HepG2 (cell line): ENCODE data around the gene TF. TPM values are rescaled to one million over a fixed set of nuclear protein-coding genes. Genes with fewer than 3 reads are reported as not detected.

Experiments used
- ATAC-seq: fragments of 200-7000 bp; cut with Tn5 transposase; 3 replicates; pipeline ENCODE4 v1.9.1; 2020; ENCODE audit warnings: mild to moderate bottlenecking, moderate library complexity
- BruUV-seq: library from RNA; stranded (reverse); fragments of 400-500 nt; replicated peaks from 2 replicates; lab custom pipeline; 2021; lab: Mats Ljungman, UMichigan
- CTCF ChIA-PET: fragments of 300-600 bp; formaldehyde crosslinking; extraction: SDS; loops from one replicate; lab custom pipeline; 2021; ENCODE audit warnings: low total read pairs, inconsistent platforms, low intra/inter-chr PET ratio; lab: Yijun Ruan, JAX
- POLR2A ChIA-PET: fragments of 350-600 bp; sonication (Branson Sonifier 250); formaldehyde crosslinking; loops from one replicate; lab custom pipeline; 2020; ENCODE audit warnings: antibody characterized with exemption, inconsistent platforms; lab: Yijun Ruan, JAX
- DNase-seq: peaks from one replicate; pipeline ENCODE4 v3.0.0-alpha.2; 2015; ENCODE audit warnings: low spot score
- FAIRE-seq: peaks from 3 replicates; lab custom pipeline; 2011; peaks lifted over from hg19 to GRCh38; lab: Jason Lieb, UNC
- H2AFZ ChIP-seq: one replicate; pipeline ENCODE4 v1.6.1; 2011; ENCODE audit warnings: low read length, inconsistent platforms
- H3K27ac ChIP-seq: fragments of 300-600 bp; 3 replicates; pipeline ENCODE4 v1.8.0; 2011; ENCODE audit warnings: mixed run types, mild to moderate bottlenecking, mixed read lengths, low read length, inconsistent platforms; ENCODE audit not compliant: insufficient read depth; ENCODE audit errors: extremely low read length
- H3K27me3 ChIP-seq, 2 experiments: fragments of 200-600 bp in 1 of 2; 2 replicates in 1 of 2; 3 replicates in 1 of 2; pipeline versions ENCODE4 v1.6.0 to v1.8.0; 2011; ENCODE audit warnings: low read length in 2 of 2, mild to moderate bottlenecking in 2 of 2, moderate library complexity in 2 of 2, inconsistent platforms in 1 of 2; ENCODE audit not compliant: insufficient read depth in 2 of 2, control insufficient read depth in 1 of 2
- H3K36me3 ChIP-seq, 2 experiments: fragments of 200-600 bp in 1 of 2; replicated peaks in 1 of 2; 2 replicates in 1 of 2; 3 replicates in 1 of 2; pipeline versions ENCODE4 v1.5.1 to v1.8.0; 2011; ENCODE audit warnings: low read length in 2 of 2, inconsistent platforms in 1 of 2; ENCODE audit not compliant: insufficient read depth in 2 of 2, control insufficient read depth in 1 of 2
- H3K4me1 ChIP-seq: 2 replicates; pipeline ENCODE4 v1.5.1; 2012; ENCODE audit warnings: low read length, inconsistent platforms; ENCODE audit not compliant: insufficient read depth
- H3K4me2 ChIP-seq: 2 replicates; pipeline ENCODE4 v1.6.0; 2011; ENCODE audit warnings: low read depth, low read length, inconsistent platforms
- H3K4me3 ChIP-seq, 3 experiments: fragments of 200-600 bp in 1 of 3; sonication (generic), shearing (Covaris generic) in 1 of 3; replicated peaks in 1 of 3; 2 replicates each; pipeline ENCODE4 v1.5.1; 2011 to 2016; ENCODE audit warnings: low read length in 3 of 3, inconsistent platforms in 2 of 3, low read depth in 2 of 3, mild to moderate bottlenecking in 2 of 3, control low read depth in 1 of 3, mixed read lengths in 1 of 3; ENCODE audit not compliant: insufficient read depth in 1 of 3
- H3K79me2 ChIP-seq: one replicate; pipeline ENCODE4 v1.6.1; 2011; ENCODE audit warnings: low read length, inconsistent platforms; ENCODE audit not compliant: insufficient read depth
- H3K9ac ChIP-seq: 2 replicates; pipeline ENCODE4 v1.6.0; 2011; ENCODE audit warnings: mild to moderate bottlenecking, low read depth, low read length, inconsistent platforms; ENCODE audit not compliant: insufficient read depth
- H3K9me3 ChIP-seq: 2 replicates; pipeline ENCODE4 v1.5.1; 2012; ENCODE audit warnings: mild to moderate bottlenecking, low read length
- H4K20me1 ChIP-seq: 2 replicates; pipeline ENCODE4 v1.6.0; 2011; ENCODE audit warnings: inconsistent platforms, mild to moderate bottlenecking, low read length, moderate library complexity; ENCODE audit not compliant: insufficient read depth
- BCLAF1 ChIP-seq: fragments of 450-650 bp; IDR thresholded peaks from 2 replicates; pipeline ENCODE4 v1.6.1; 2017; ENCODE audit warnings: mild to moderate bottlenecking
- FOXA3 ChIP-seq: IDR thresholded peaks from 2 replicates; pipeline ENCODE4 v1.6.1; 2016; ENCODE audit warnings: missing genetic modification reagents, missing compliant biosample characterization
- MEF2D ChIP-seq: sonication (generic); formaldehyde crosslinking; IDR thresholded peaks from 2 replicates; pipeline ENCODE4 v1.5.1; 2020; ENCODE audit warnings: mild to moderate bottlenecking, missing genetic modification reagents
- MIER2 ChIP-seq: IDR thresholded peaks from 2 replicates; pipeline ENCODE4 v1.6.1; 2016; ENCODE audit warnings: missing biosample characterization, missing genetic modification reagents
- MLX ChIP-seq: IDR thresholded peaks from 2 replicates; pipeline ENCODE4 v1.6.1; 2016
- RAD51 ChIP-seq: fragments of 450-650 bp; IDR thresholded peaks from 2 replicates; pipeline ENCODE4 v1.6.1; 2016; ENCODE audit warnings: borderline replicate concordance
- RBM39 ChIP-seq: fragments of 200-400 bp; formaldehyde crosslinking; IDR thresholded peaks from one replicate; pipeline ENCODE4 v1.6.1; 2018; ENCODE audit warnings: antibody characterized with exemption, mild to moderate bottlenecking, low read depth, low read length; ENCODE audit not compliant: poor library complexity, severe bottlenecking
- TIGD3 ChIP-seq: sonication (generic); formaldehyde crosslinking; IDR thresholded peaks from 2 replicates; pipeline ENCODE4 v1.5.1; 2020; ENCODE audit warnings: mild to moderate bottlenecking, missing genetic modification reagents, borderline replicate concordance
- ZBTB33 ChIP-seq: sonication (generic); formaldehyde crosslinking; IDR thresholded peaks from 2 replicates; pipeline ENCODE4 v1.4.0; 2020; ENCODE audit warnings: missing genetic modification reagents
- ZBTB38 ChIP-seq: sonication (generic); formaldehyde crosslinking; IDR thresholded peaks from 2 replicates; pipeline ENCODE4 v1.5.1; 2020; ENCODE audit warnings: mild to moderate bottlenecking, missing genetic modification reagents
- ZFP82 ChIP-seq: sonication (generic); formaldehyde crosslinking; IDR thresholded peaks from 2 replicates; pipeline ENCODE4 v1.5.1; 2020; ENCODE audit warnings: mild to moderate bottlenecking, missing genetic modification reagents, borderline replicate concordance
- ZHX1 ChIP-seq: sonication (generic); formaldehyde crosslinking; IDR thresholded peaks from 2 replicates; pipeline ENCODE4 v1.8.1; 2022; ENCODE audit warnings: low read depth, mild to moderate bottlenecking, missing genetic modification reagents
- ZNF367 ChIP-seq: sonication (generic); formaldehyde crosslinking; IDR thresholded peaks from 2 replicates; pipeline ENCODE4 v1.4.0; 2020; ENCODE audit warnings: missing genetic modification reagents, borderline replicate concordance
- ZZZ3 ChIP-seq: sonication (generic); formaldehyde crosslinking; IDR thresholded peaks from 2 replicates; pipeline ENCODE4 v1.4.0; 2020; ENCODE audit warnings: missing genetic modification reagents, mild to moderate bottlenecking, borderline replicate concordance
- WGBS: methylation state at CpG from one replicate; pipeline ENCODE4 v1.1.6; 2017; ENCODE audit warnings: low lambda C conversion rate; 5-methylcytosine and 5-hydroxymethylcytosine counted together
- in situ Hi-C: cut with HindIII; loops from 2 replicates; pipeline ENCODE4 v1.10.0; 2017; ENCODE audit warnings: low pct_unique_long_range_greater_than_20kb; ENCODE audit not compliant: extremely low pct_ligation_motif_present
- intact Hi-C: fragments of 100-400 bp; cut with micrococcal nuclease; formaldehyde crosslinking; loops from one replicate; pipeline ENCODE4 v1.10.0; 2022; ENCODE audit not compliant: unreplicated experiment
- polyA plus RNA-seq, 8 experiments: library from polyadenylated mRNA; depleted of rRNA in 3 of 8; stranded (reverse) in 7 of 8; unstranded in 1 of 8; fragments of >200 nt; fragmentation: Illumina TruSeq in 4 of 8; extraction: Trizol in 4 of 8; gene quantifications; 2 replicates each; pipeline versions ENCODE4 v1.2.1 to v1.2.3, GENCODE V29; 2011 to 2016; ENCODE audit warnings: low read depth in 4 of 8, missing spikeins in 1 of 8, mixed read lengths in 1 of 8; ENCODE audit not compliant: insufficient read depth in 1 of 8
- total RNA-seq, 5 experiments: library from RNA; depleted of rRNA; stranded (reverse); fragments of >200 nt; fragmentation: Illumina TruSeq; extraction: Trizol; gene quantifications; 2 replicates each; pipeline ENCODE4 v1.2.3, GENCODE V29; 2016; ENCODE audit warnings: low read depth in 1 of 5

TF gene
- total and polyA plus RNA-seq, 2 of the 13 experiments (the other 11 are each of a cell fraction or from before 2014, with no cell fraction given) = 10,074 to 11,821 TPM

GRCh38 chr3:133829310-133829707, 83.1 kb downstream of the TF start (continued):
- TF ChIP-seq BCLAF1 = no peak
- no peak for TF ChIP-seq MEF2D
- TF ChIP-seq ZZZ3 (CRISPR knock-in tag) = no peak
- no peak for TF ChIP-seq MLX (CRISPR knock-in tag)
- TF ChIP-seq ZNF367 (CRISPR knock-in tag) = no peak
- no peak for TF ChIP-seq ZBTB38 (CRISPR knock-in tag)

GRCh38 chr3:133830071-133830470, 83.9 kb downstream of the TF start:
- ChIA-PET CTCF (no interaction called here), POLR2A (no interaction called here)
- no peak overlapping the region for H3K4me3 ChIP-seq
- no peak overlapping the region for H3K4me2 ChIP-seq
- H3K36me3 ChIP-seq = no peaks in the 10 kb centered on the region; a peak in 1 of 5 replicates
- no peaks in the 10 kb centered on the region for H4K20me1 ChIP-seq
- no TSS peak for BruUV-seq
- H3K9ac ChIP-seq = no peak overlapping the region
- H3K9me3 ChIP-seq = no peaks in the 10 kb centered on the region
- H3K27ac ChIP-seq = no peak overlapping the region
- in situ Hi-C loops (no loop called here), intact Hi-C loops (no loop called here)
- H3K4me1 ChIP-seq = peaks cover 16% of the 10 kb centered on the region
- H3K27me3 ChIP-seq = peaks cover 0 to 19% of the 10 kb centered on the region in 2 experiments; a peak in 3 of 5 replicates
- no peak for FAIRE-seq
- no peak for DNase-seq
- ATAC-seq = no peak
- no peaks in the 10 kb centered on the region for H3K79me2 ChIP-seq
- 39% methylated on average over 3 of the region's 3 CpGs for WGBS
- H2AFZ ChIP-seq = no peak overlapping the region
- no peak for TF ChIP-seq RAD51
- no peak for TF ChIP-seq TIGD3 (CRISPR knock-in tag)
- no peak for TF ChIP-seq RBM39
- no peak for TF ChIP-seq ZHX1 (CRISPR knock-in tag)
- no peak for TF ChIP-seq ZBTB33 (CRISPR knock-in tag)
- TF ChIP-seq MIER2 (CRISPR knock-in tag) = no peak
- no peak for TF ChIP-seq ZFP82 (CRISPR knock-in tag)
- no peak for TF ChIP-seq FOXA3
